NT2/D1 (cell line): ENCODE data around the gene CEBPG.

ENCODE experiments used
- DNase-seq: peaks from one replicate; pipeline ENCODE4 v3.0.0-alpha.2; 2011; ENCODE audit warnings: low read depth, low spot score
- H3K27me3 ChIP-seq: 2 replicates; pipeline ENCODE4 v1.6.0; 2011; ENCODE audit warnings: mild to moderate bottlenecking; ENCODE audit not compliant: insufficient read length, insufficient read depth
- H3K36me3 ChIP-seq: 2 replicates; pipeline ENCODE4 v1.6.1; 2011; ENCODE audit warnings: mild to moderate bottlenecking, low read length, mixed read lengths; ENCODE audit not compliant: insufficient read depth, insufficient read length
- H3K4me1 ChIP-seq: 2 replicates; pipeline ENCODE4 v1.5.1; 2011; ENCODE audit not compliant: insufficient read depth, insufficient read length
- H3K4me3 ChIP-seq: 2 replicates; pipeline ENCODE4 v1.5.1; 2011; ENCODE audit warnings: low read depth; ENCODE audit not compliant: insufficient read length
- H3K9ac ChIP-seq: 2 replicates; pipeline ENCODE4 v1.6.0; 2011; ENCODE audit warnings: low read depth; ENCODE audit not compliant: insufficient read length
- H3K9me3 ChIP-seq: 2 replicates; pipeline ENCODE4 v1.5.1; 2011; ENCODE audit warnings: mild to moderate bottlenecking, low read length; ENCODE audit not compliant: insufficient read depth
- SUZ12 ChIP-seq: IDR thresholded peaks from 2 replicates; pipeline ENCODE4 v1.6.1; 2011; ENCODE audit not compliant: insufficient read length, insufficient read depth; ENCODE audit errors: extremely low read depth
- YY1 ChIP-seq: IDR thresholded peaks from 2 replicates; pipeline ENCODE4 v1.6.1; 2011; ENCODE audit not compliant: insufficient read length, insufficient read depth
- ZNF274 ChIP-seq: IDR thresholded peaks from 2 replicates; pipeline ENCODE4 v1.6.1; 2011; ENCODE audit warnings: mild to moderate bottlenecking, low read depth, low read length

The CEBPG gene

DNA sequence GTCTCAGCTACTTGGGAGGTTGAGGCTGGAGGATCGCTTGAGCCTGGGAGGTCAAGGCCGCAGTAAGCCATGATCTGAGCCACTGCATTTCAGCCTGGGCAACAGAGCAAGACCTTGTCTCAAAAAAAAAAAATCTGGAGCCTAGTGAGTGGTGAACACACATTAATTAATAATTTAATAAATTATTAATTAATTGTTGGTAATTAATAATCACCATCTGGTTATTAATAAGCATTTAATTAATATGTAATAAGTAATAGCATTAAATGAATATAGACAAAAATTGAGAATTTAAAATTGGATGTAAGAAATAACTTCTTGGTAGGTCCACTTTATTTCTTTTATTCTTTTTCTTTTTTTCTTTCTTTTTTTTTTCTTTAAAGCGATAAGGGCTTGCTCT, 39.2 kb upstream of the CEBPG start:
- Histone ChIP-seq H3K4me3 (no peak overlapping the region), H3K27me3 (no peaks in the 10 kb centered on the region), H3K4me1 (peaks cover 2% of the 10 kb centered on the region), H3K9ac (no peak overlapping the region), H3K36me3 (no peaks in the 10 kb centered on the region), H3K9me3 (no peaks in the 10 kb centered on the region)
- TF ChIP-seq ZNF274 (no peak), YY1 (no peak), SUZ12 (no peak)
- DNase-seq: no peak

DNA sequence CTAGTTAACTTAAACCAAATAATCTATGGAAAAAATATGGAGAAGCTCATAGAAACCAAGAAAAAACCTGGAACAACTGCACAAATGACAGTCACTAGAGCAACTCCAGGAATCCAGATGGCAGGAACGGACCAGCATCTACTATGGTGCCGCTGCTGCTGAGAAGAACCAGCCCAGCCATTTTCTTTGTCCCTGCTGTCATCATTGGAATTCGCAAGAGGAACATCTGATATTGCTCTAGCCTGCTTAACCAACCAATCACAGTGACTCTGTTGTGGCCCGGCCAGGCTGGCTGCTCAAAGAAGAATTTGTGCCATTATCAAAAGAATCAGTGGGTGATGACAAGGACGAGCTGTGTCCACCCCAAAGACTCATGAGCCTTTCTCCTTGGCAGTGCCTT, 38.1 kb upstream of the CEBPG start:
- Histone ChIP-seq H3K4me3 (no peak overlapping the region), H3K9me3 (no peaks in the 10 kb centered on the region), H3K27me3 (no peaks in the 10 kb centered on the region), H3K4me1 (peaks cover 2% of the 10 kb centered on the region), H3K9ac (no peak overlapping the region), H3K36me3 (no peaks in the 10 kb centered on the region)
- no peak for DNase-seq
- TF ChIP-seq ZNF274 (no peak), SUZ12 (no peak), YY1 (no peak)

DNA sequence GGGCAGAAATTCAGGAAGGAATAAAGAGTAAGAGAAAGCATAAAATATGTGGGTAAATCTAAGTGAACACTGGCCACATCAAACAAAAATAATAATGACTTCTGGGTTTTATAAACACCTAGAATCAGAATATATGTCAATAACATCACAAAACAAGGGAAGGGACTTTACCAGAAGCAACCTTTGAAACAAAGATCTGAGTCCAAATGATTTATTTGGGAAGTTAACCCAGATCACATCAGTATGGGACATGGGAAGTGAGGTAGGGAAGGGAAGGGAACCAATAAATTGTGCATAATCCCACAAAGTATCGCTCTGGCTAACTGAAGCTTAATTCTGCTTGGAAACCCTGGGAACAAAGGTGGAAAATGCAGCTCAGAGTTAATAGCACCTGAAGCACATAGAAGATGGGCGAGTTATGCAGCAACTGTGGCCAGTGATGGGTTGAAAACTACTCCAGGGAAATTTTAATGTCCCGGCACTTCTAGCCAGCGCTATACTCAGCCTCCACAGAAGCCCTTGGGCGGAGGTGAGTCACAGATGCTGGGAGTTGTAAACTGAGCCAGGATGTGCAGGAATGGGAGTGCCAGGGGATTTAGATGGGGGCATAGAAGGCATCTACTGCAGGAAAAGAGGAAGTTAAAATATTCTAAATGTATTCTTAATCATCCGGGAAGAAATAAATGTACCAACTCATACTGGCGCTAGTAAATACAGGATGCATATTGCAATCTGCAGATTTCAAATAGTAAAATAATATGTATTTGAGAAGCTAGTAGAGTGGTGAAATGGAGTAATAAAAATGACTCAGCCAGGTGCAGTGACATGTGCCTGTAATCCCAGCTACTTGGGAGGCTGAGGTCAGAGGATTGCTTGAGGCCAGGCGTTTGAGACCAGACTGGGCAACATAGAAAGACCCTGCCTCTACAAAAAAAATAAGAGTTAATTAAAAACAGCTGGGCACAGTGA, 34.2 kb upstream of the CEBPG start:
- Histone ChIP-seq H3K9me3 (no peaks in the 10 kb centered on the region), H3K4me3 (no peak overlapping the region), H3K27me3 (no peaks in the 10 kb centered on the region), H3K36me3 (no peaks in the 10 kb centered on the region), H3K9ac (no peak overlapping the region), H3K4me1 (peaks cover 2% of the 10 kb centered on the region)
- TF ChIP-seq YY1: no peak
- no peak for TF ChIP-seq ZNF274
- TF ChIP-seq SUZ12: no peak
- DNase-seq: no peak

DNA sequence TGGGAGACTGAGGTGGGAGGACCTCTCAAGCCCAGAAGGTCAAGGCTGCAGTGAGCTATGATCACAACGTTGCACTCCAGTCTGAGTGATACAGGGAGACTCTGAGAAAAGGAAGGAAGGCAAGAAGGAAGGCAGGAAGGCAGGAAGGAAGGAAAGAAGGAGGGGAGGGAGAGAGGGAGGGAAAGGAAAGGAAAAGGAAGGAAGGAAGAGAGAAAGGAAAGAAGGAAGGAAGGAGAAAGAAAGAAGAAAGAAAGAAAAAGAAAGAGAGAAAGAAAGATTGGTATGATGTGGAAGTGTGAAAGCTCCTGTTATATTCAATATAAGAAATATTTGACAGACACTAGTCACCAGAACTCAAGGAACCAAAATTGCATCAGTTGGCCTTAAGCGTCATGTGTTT, 32.5 kb upstream of the CEBPG start:
- no peak for DNase-seq
- H3K27me3 ChIP-seq: no peaks in the 10 kb centered on the region
- TF ChIP-seq ZNF274 (no peak), YY1 (no peak), SUZ12 (no peak)
- H3K9me3 ChIP-seq: no peaks in the 10 kb centered on the region
- H3K4me3 ChIP-seq: no peak overlapping the region
- no peak overlapping the region for H3K9ac ChIP-seq
- no peaks in the 10 kb centered on the region for H3K36me3 ChIP-seq
- no peaks in the 10 kb centered on the region for H3K4me1 ChIP-seq

DNA sequence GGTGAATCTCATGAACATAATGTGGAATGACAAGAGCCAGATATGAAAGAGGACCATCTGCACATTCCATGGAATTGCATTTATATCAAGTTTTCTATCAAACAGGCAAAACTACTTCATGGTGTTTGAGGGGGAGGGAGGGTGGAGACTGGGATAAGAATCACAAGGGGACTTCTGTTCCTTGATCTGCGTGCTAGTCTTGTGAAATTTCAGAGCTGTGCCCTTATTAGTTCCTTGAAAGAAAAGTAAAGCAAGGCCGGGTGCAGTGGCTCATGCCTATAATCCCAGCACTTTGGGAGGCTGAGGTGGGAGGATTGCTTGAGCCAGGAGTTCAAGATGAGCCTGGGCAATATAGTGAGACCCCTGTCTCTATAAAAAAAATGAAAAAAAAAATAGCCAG, 30.2 kb upstream of the CEBPG start:
- no peaks in the 10 kb centered on the region for H3K36me3 ChIP-seq
- H3K27me3 ChIP-seq: no peaks in the 10 kb centered on the region
- no peak overlapping the region for H3K9ac ChIP-seq
- TF ChIP-seq ZNF274 (no peak), YY1 (no peak), SUZ12 (no peak)
- H3K4me1 ChIP-seq: no peaks in the 10 kb centered on the region
- no peaks in the 10 kb centered on the region for H3K9me3 ChIP-seq
- no peak overlapping the region for H3K4me3 ChIP-seq
- DNase-seq: no peak

DNA sequence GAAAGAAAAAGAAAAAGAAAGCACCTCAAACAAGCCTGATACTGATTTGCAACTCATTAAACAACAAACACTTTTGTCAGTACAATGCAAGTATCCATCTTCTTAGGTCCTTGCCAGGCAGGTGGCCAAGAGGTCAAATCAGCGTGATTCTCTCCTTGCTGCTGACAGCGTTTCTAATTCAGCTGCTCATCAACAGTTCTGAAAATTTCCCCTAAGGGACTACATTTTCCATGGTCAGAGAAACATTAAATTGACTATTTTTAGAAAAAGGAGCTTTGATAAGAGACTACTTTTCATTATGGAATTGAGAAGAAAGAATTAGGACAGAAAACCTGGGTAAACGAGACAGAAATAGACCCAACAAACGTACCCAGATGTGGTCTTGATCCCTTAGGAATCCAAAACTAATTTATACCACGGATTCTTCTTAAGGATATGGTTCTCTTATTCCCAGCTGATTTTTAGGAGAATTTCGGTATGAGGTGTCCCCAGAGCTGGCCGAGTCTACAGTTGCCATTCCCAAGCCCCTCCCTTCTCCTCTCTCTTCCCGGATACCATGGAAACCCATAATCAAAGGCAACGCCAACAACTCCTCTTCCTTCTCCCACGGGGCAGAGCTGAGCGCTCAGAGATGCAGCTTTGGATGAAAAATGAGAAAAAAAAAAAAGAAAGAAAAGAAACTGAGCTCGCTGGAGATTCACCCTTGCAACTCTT, 29.5 kb upstream of the CEBPG start:
- no peak overlapping the region for H3K9ac ChIP-seq
- DNase-seq: no peak

DNA sequence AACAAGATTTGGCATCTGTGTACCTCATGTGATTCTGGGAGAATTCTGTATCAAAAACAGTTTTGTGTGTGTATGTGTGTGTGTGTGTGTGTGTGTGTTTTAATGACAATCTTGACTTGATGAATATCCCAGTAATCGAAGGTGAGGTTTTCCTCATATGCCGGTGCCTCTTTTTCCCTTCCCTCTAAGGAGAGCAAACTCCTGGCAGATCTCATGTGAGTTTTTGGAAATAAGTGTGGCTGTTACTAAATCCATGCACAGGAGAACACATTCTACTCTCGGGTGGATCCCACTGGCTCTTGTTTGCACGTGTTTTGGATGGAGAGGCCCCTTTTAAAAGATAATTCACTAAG, 29.0 kb upstream of the CEBPG start:
- Histone ChIP-seq H3K4me3 (no peak overlapping the region), H3K9ac (no peak overlapping the region), H3K27me3 (no peaks in the 10 kb centered on the region), H3K4me1 (no peaks in the 10 kb centered on the region), H3K9me3 (no peaks in the 10 kb centered on the region), H3K36me3 (no peaks in the 10 kb centered on the region)
- DNase-seq: no peak
- TF ChIP-seq SUZ12 (no peak), ZNF274 (no peak), YY1 (no peak)

More for the DNA sequence above, 29.5 kb upstream of the CEBPG start:
- no peaks in the 10 kb centered on the region for H3K9me3 ChIP-seq
- TF ChIP-seq YY1 (no peak), SUZ12 (no peak), ZNF274 (no peak)
- no peaks in the 10 kb centered on the region for H3K4me1 ChIP-seq
- no peaks in the 10 kb centered on the region for H3K27me3 ChIP-seq
- no peaks in the 10 kb centered on the region for H3K36me3 ChIP-seq
- H3K4me3 ChIP-seq: no peak overlapping the region
